GM13976 (cell line): ENCODE measurements around the gene CYP39A1.

Experiments
- DNase-seq: peaks from one replicate; pipeline ENCODE4 v3.0.0; 2012; ENCODE audit warnings: low spot score
- in situ Hi-C: fragments of 300-500 bp; cut with MboI; formaldehyde crosslinking; loops from one replicate; pipeline ENCODE4 v1.12.0; 2022; ENCODE audit warnings: low sequenced_read_pairs, mixed read lengths, inconsistent platforms; ENCODE audit not compliant: unreplicated experiment
- TF ChIP-seq, protein P1 (sequence below): IDR thresholded peaks from 2 replicates; pipeline ENCODE4 v1.5.1; 2012; ENCODE audit warnings: borderline replicate concordance, mild to moderate bottlenecking; ENCODE audit not compliant: insufficient read depth; ENCODE audit errors: extremely low read depth, missing control alignments, control extremely low read depth

The CYP39A1 gene

DNA sequence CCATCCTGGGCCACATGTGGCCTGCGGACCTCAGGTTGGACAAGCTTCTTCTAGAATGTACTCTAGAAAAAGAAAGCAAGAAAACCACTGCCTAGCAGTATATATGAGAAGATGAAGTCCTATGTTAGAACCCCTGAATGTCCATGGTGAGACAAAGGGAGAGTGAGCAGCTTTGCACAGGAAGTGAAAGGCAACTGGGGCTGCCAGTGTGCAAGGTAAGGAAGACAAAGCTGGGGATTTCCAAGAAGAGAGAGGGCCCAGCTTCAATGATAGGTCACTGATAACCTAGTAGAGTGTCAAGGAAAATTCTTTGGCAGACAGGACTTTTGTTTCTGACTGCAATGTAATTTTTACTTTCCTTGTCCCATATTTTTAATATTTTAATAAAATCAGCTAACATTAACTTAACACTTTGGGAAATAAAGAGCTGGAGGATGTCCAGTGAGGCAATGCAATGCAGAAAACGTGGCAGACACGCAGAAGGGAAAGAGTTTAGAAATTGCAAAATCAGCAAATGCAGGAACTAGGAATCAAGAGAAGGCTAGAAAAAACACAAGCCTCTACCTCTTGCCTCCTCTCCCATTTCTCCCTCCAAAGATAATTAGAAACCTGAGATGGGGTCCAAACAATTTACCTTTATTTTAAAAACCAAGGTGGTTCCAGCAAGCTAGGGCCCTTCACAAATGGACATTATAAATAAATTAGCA lies 47.4 kb downstream of the CYP39A1 start:
- peak; percentile 8 for DNase-seq
- TF ChIP-seq, protein P1, sequence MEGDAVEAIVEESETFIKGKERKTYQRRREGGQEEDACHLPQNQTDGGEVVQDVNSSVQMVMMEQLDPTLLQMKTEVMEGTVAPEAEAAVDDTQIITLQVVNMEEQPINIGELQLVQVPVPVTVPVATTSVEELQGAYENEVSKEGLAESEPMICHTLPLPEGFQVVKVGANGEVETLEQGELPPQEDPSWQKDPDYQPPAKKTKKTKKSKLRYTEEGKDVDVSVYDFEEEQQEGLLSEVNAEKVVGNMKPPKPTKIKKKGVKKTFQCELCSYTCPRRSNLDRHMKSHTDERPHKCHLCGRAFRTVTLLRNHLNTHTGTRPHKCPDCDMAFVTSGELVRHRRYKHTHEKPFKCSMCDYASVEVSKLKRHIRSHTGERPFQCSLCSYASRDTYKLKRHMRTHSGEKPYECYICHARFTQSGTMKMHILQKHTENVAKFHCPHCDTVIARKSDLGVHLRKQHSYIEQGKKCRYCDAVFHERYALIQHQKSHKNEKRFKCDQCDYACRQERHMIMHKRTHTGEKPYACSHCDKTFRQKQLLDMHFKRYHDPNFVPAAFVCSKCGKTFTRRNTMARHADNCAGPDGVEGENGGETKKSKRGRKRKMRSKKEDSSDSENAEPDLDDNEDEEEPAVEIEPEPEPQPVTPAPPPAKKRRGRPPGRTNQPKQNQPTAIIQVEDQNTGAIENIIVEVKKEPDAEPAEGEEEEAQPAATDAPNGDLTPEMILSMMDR, result no peak
- in situ Hi-C loops, result no loop called here

DNA sequence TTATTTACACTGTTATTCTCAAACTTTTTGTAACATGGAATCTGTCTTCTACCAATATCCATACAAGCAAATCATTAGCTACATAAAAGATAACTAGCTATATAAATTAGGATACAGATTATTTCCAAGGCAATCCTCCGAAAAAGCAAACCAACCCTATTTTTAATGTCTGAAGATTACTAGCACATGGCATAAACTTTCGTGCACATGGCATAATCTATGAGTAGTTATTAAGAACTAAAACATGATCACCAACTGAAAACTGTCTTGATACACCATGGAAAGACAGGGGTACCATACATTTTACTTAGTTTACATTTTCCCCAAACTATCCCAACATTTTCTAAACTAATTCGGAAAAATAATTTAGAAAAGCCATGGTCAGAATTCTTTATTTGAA lies 54.4 kb downstream of the CYP39A1 start:
- in situ Hi-C loops, result no loop called here
- no peak for DNase-seq
- TF ChIP-seq, protein P1, result no peak

DNA sequence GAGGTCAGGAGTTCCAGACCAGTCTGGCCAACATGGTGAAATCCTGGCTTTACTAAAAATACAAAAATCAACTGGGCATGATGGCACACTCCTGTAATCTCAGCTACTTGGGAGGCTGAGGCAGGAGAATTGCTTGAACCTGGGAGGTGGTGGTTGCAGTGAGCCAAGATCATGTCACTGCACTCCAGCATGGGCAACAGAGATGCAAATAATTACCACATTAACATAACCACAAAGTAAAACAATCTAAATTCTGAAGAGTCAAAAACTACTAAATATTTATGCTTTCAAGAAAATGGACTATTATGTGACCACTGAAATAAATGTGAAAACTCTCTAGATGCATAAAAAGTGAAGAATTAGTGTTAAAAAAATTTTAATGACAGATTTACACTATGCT lies 59.9 kb downstream of the CYP39A1 start:
- in situ Hi-C loops, result no loop called here
- TF ChIP-seq, protein P1, result no peak
- DNase-seq, result no peak

DNA sequence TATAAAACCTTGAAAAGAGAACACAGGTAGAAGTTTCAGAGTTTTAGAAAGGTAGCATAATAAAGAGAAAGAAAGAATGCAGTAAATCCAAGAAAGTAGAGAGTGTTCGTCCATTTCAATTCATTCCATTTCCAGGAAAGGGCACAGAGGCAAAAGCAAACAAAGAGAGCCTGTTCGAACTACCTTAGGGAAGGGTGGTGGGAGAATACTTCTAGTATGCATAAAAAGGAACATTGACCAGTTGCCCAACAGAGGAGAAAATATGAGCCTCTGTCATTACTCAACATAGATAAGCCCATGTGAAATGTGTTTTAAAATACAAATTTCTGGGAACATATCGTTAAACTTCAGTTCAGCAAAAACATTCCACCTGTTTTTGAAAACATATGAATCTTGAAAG lies 60.6 kb downstream of the CYP39A1 start:
- in situ Hi-C loops, result no loop called here
- DNase-seq, result no peak
- TF ChIP-seq, protein P1, result no peak

DNA sequence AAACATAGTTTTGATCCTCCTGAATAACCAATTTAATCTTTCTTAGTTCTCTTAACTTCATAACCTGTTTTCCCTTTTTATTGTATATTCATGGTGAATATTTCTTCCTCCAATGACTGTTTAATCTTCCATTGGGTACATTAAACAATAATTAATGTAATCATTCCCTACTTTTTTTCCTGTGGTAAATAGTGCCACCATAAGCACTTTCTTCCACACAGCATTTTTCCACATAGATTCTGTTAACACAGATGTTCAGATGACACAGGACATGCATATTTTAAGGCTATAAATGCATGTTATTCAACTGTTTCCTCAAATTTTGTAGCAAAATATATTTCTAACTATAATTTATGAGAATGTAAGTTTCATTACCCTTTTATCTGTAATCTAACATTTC lies 61.9 kb downstream of the CYP39A1 start:
- no peak for DNase-seq
- TF ChIP-seq, protein P1, result no peak
- in situ Hi-C loops, result no loop called here

DNA sequence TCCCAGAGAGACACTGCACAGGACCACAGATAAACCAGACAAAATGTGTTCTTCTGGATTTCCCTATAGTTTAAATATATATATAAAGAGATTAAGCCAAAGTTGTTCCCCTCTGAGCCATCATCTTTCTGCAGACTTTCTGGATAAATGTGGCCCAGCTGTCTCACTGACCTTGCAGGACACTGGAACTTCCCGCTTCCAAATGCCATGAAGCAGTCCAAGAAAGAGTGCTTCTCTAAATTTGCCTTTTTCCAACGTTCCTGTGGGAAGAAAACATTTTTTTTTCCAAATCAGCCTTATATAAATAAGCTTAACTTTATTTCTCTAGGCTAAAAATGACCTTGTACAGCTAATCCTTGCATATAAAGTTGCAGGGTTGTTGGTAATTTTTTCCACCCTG lies 65.7 kb downstream of the CYP39A1 start:
- no peak for DNase-seq
- in situ Hi-C loops, result no loop called here
- TF ChIP-seq, protein P1, result no peak

DNA sequence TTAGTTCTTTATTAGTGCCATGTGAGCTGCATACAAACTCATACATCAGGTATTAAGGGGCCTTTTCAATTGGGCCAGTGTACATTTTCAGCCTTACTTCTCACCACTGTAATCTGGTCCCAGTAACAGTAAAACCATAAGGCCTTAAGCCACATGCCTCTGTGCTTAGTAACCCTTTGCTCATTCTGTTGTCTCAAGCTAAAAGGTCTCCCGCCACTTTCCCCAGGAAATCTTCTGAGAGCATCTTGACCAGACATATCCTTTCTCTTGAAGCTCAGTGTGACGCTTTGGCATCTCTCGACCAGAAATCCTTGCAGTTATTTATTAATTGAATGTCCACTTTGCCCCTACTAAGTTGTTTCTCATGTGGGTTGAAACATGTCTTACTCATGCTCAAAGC lies 68.0 kb downstream of the CYP39A1 start:
- in situ Hi-C loops, result no loop called here
- no peak for DNase-seq
- TF ChIP-seq, protein P1, result no peak
